K562 (cell line): ENCODE data around the gene ARHGDIB.

Experiments
- HCFC1 ChIP-seq: IDR thresholded peaks from 2 replicates; pipeline ENCODE4 v1.6.1; 2012; ENCODE audit warnings: low read depth, low read length, improper control_type of control experiment
- TF ChIP-seq, protein P1 (sequence below), 2 experiments: fragments of 450-650 bp; formaldehyde crosslinking in 1 of 2; IDR thresholded peaks; 2 replicates each; pipeline versions ENCODE4 v1.4.0 to v1.6.1; 2014 to 2020; ENCODE audit warnings: mild to moderate bottlenecking in 2 of 2, borderline replicate concordance in 1 of 2, low read depth in 1 of 2

- TF ChIP-seq HCFC1: no peak
- TF ChIP-seq, protein P1, sequence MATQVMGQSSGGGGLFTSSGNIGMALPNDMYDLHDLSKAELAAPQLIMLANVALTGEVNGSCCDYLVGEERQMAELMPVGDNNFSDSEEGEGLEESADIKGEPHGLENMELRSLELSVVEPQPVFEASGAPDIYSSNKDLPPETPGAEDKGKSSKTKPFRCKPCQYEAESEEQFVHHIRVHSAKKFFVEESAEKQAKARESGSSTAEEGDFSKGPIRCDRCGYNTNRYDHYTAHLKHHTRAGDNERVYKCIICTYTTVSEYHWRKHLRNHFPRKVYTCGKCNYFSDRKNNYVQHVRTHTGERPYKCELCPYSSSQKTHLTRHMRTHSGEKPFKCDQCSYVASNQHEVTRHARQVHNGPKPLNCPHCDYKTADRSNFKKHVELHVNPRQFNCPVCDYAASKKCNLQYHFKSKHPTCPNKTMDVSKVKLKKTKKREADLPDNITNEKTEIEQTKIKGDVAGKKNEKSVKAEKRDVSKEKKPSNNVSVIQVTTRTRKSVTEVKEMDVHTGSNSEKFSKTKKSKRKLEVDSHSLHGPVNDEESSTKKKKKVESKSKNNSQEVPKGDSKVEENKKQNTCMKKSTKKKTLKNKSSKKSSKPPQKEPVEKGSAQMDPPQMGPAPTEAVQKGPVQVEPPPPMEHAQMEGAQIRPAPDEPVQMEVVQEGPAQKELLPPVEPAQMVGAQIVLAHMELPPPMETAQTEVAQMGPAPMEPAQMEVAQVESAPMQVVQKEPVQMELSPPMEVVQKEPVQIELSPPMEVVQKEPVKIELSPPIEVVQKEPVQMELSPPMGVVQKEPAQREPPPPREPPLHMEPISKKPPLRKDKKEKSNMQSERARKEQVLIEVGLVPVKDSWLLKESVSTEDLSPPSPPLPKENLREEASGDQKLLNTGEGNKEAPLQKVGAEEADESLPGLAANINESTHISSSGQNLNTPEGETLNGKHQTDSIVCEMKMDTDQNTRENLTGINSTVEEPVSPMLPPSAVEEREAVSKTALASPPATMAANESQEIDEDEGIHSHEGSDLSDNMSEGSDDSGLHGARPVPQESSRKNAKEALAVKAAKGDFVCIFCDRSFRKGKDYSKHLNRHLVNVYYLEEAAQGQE (IDR thresholded peaks at IDR 0.05; ENCODE audit: borderline replicate concordance): no peak
- TF ChIP-seq, protein P1 (CRISPR knock-in tag; IDR thresholded peaks at IDR 0.05; ENCODE audit: low read depth): no peak
Observed at GRCh38 chr12:14905269-14906004, 56.0 kb downstream of the ARHGDIB start.
